ENCODE results near the gene POLR2B.
"Not testable (repeated sequence)": the region's sequence is repeated elsewhere in the genome, so short reads cannot be mapped to it uniquely, and the experiment has no call there.

Gene POLR2B

GRCh38 chr4:57059890-57060716 is 81.4 kb downstream of the POLR2B start:
- DNase-seq = no peak

- DNase-seq = not testable (repeated sequence)
Measured at GRCh38 chr4:57060717-57061067, 82.0 kb downstream of the POLR2B start.

GRCh38 chr4:57061395-57061794 is 82.7 kb downstream of the POLR2B start:
- DNase-seq = no peak

GRCh38 chr4:57063518-57063917 is 84.8 kb downstream of the POLR2B start:
- DNase-seq = peak; percentile 3

GRCh38 chr4:57064120-57064519 is 85.4 kb downstream of the POLR2B start:
- no peak for DNase-seq

GRCh38 chr4:57064811-57065711 is 86.4 kb downstream of the POLR2B start:
- DNase-seq = no peak

GRCh38 chr4:57065730-57066482 is 87.2 kb downstream of the POLR2B start:
- DNase-seq = no peak

- no peak for DNase-seq
Measured at GRCh38 chr4:57068237-57068981, 89.7 kb downstream of the POLR2B start.

- DNase-seq = no peak
Measured at GRCh38 chr4:57070461-57070860, 91.8 kb downstream of the POLR2B start.

GRCh38 chr4:57071326-57071725 is 92.6 kb downstream of the POLR2B start:
- DNase-seq = no peak

GRCh38 chr4:57073559-57073958 is 94.9 kb downstream of the POLR2B start:
- no peak for DNase-seq

GRCh38 chr4:57074744-57075143 is 96.0 kb downstream of the POLR2B start:
- DNase-seq = no peak

GRCh38 chr4:57075367-57075766 is 96.7 kb downstream of the POLR2B start:
- no peak for DNase-seq

GRCh38 chr4:57076646-57077045 is 98.0 kb downstream of the POLR2B start:
- DNase-seq = no peak

- no peak for DNase-seq
Measured at GRCh38 chr4:57077550-57078343, 99.1 kb downstream of the POLR2B start.

- no peak for DNase-seq
Measured at GRCh38 chr4:57078685-57079521, 100.2 kb downstream of the POLR2B start.

Measured in DMS53 (cell line).